Peyer's patch (tissue), 4 donors: ENCODE measurements around the gene MUC13. TPM values are rescaled to one million over a fixed set of nuclear protein-coding genes. Genes with fewer than 3 reads are reported as not detected.

Experiments used
- DNase-seq, 3 donors: peaks; one replicate each; pipeline ENCODE4 v3.0.0-alpha.2; 2017 to 2019
- H3K27ac ChIP-seq, 4 donors: fragments of 200-600 bp; sonication (generic); one replicate each; pipeline ENCODE4 v1.5.1; 2016 to 2019
- H3K27me3 ChIP-seq, 2 donors: fragments of 200-600 bp; sonication (generic); one replicate each; pipeline ENCODE4 v1.5.1; 2019
- H3K36me3 ChIP-seq, 3 donors: fragments of 200-600 bp; sonication (generic); one replicate each; pipeline ENCODE4 v1.5.1; 2016 to 2019
- H3K4me1 ChIP-seq, 4 donors: fragments of 200-600 bp; sonication (generic); one replicate each; pipeline ENCODE4 v1.5.1; 2016 to 2019
- H3K4me3 ChIP-seq, 4 donors: fragments of 200-600 bp; sonication (generic); 1 replicate in 3 of 4; 2 replicates in 1 of 4; pipeline ENCODE4 v1.5.1; 2016 to 2019; ENCODE audit warnings: mild to moderate bottlenecking in 1 of 4
- H3K9me3 ChIP-seq, 4 donors: fragments of 200-600 bp; sonication (generic); one replicate each; pipeline ENCODE4 v1.5.1; 2016 to 2019; ENCODE audit warnings: mild to moderate bottlenecking in 1 of 4
- CTCF ChIP-seq, 6 experiments: fragments of 450-650 bp in 4 of 6; fragments of 200-600 bp in 2 of 6; sonication (generic) in 1 of 6; IDR thresholded peaks; one replicate each; pipeline ENCODE4 v1.5.1; 2017 to 2019; ENCODE audit warnings: antibody characterized with exemption in 6 of 6, mild to moderate bottlenecking in 3 of 6, moderate library complexity in 1 of 6
- POLR2A ChIP-seq, 2 donors: fragments of 450-650 bp; IDR thresholded peaks; one replicate each; pipeline ENCODE4 v1.5.1; 2017; ENCODE audit warnings: antibody characterized with exemption in 2 of 2, mild to moderate bottlenecking in 2 of 2, moderate library complexity in 2 of 2
- total RNA-seq, 4 donors: library from RNA; depleted of rRNA; stranded (reverse); fragments of >200 nt; gene quantifications; one replicate each; pipeline ENCODE4 v1.1.0, GENCODE V29; 2016

Gene MUC13
- total RNA-seq, 4 donors from 2014 or later, result 14.0 to 612 (median 512) TPM

- peak overlapping the region in 3 of 4 donors; percentile 25 to 46 (median 31) for H3K27ac ChIP-seq
- DNase-seq, result peak in 1 of 3 donors; percentile 66
- no peak overlapping the region for H3K4me3 ChIP-seq
- H3K27me3 ChIP-seq, result no peaks in the 10 kb centered on the region
- H3K36me3 ChIP-seq, result no peaks in the 10 kb centered on the region
- H3K4me1 ChIP-seq, result peaks cover 0 to 6% (median 0%) of the 10 kb centered on the region in 4 donors
- H3K9me3 ChIP-seq, result no peaks in the 10 kb centered on the region
- TF ChIP-seq POLR2A (IDR thresholded peaks at IDR 0.05) (no peak), CTCF (IDR thresholded peaks at IDR 0.05) (no peak)
Measured at GRCh38 chr3:124860599-124860998, 74.0 kb downstream of the MUC13 start.

DNA sequence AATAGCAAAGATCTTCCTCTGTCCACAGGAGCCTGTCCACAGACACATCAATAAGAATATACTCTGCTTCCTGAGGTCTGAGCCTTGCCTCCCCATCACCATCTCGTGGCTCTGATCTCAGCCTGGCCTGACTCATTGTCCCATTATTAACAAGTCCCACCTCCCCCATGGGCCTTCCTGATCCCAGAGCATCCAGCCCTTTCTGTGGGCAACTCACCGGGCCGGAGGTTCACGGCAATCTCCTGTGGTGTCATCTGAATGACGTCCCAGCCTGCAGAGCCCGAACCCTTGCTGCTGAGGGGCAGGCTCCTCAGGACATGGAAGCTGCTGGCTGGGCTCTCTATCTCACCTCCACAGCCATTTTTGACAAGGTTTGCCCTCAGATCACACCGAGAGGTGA, 75.5 kb downstream of the MUC13 start:
- Histone ChIP-seq H3K27me3 (no peaks in the 10 kb centered on the region), H3K36me3 (no peaks in the 10 kb centered on the region), H3K27ac (peak overlapping the region in 1 of 4 donors; percentile 37), H3K4me3 (no peak overlapping the region), H3K9me3 (no peaks in the 10 kb centered on the region), H3K4me1 (peaks cover 0 to 6% (median 0%) of the 10 kb centered on the region in 4 donors)
- no peak for TF ChIP-seq POLR2A (IDR thresholded peaks at IDR 0.05)
- no peak for DNase-seq

- Histone ChIP-seq H3K36me3 (no peaks in the 10 kb centered on the region), H3K9me3 (no peaks in the 10 kb centered on the region), H3K27me3 (no peaks in the 10 kb centered on the region), H3K4me1 (peaks cover 0 to 6% (median 0%) of the 10 kb centered on the region in 4 donors), H3K27ac (no peak overlapping the region), H3K4me3 (no peak overlapping the region)
- no peak for TF ChIP-seq CTCF (IDR thresholded peaks at IDR 0.05)
- no peak for TF ChIP-seq POLR2A (IDR thresholded peaks at IDR 0.05)
- DNase-seq, result no peak
Measured at GRCh38 chr3:124858275-124858674, 76.3 kb downstream of the MUC13 start.

DNA sequence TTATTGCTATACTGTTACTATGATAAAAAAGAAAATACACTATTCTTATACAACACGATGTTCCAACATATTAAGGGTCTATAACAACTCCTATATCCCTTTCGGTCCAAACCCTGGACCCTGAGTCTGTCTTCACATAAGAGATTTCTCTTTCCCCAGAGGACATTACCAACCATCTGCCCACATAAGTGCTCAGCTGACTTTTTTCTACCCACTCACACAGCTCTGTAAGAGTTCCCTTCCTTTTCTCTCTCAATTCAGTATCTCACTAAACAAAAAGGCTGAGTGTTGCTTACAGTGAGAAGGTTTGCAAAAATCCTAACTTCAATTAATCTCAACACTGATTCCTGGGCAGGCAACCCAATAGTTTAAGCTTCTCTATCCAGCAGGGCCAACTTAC, 77.9 kb downstream of the MUC13 start:
- Histone ChIP-seq H3K4me3 (no peak overlapping the region), H3K4me1 (peaks cover 0 to 6% (median 0%) of the 10 kb centered on the region in 4 donors), H3K36me3 (no peaks in the 10 kb centered on the region), H3K27me3 (no peaks in the 10 kb centered on the region), H3K9me3 (no peaks in the 10 kb centered on the region), H3K27ac (no peak overlapping the region)
- no peak for DNase-seq
- TF ChIP-seq POLR2A (IDR thresholded peaks at IDR 0.05) (no peak), CTCF (IDR thresholded peaks at IDR 0.05) (no peak)

Other genes starting within 250 kb of the MUC13 start
- 10 to 100 TPM; 15.6 to 28.4 (median 23.0) TPM for gene UMPS, start 204.3 kb downstream of the MUC13 start, total RNA-seq
- 100 to 1,000 TPM in 3 of 4 donors, 10 to 100 TPM in 1; 79.5 to 143 (median 132) TPM for gene ITGB5, start 47.4 kb downstream of the MUC13 start, total RNA-seq
- gene HEG1, start 121.2 kb upstream of the MUC13 start, total RNA-seq, result 10 to 100 TPM in 3 of 4 donors, 1 to 10 TPM in 1; 6.0 to 52.8 (median 10.9) TPM